Fibroblast of skin of scalp (primary cell): Measurements from ENCODE around the gene RFX1.
"Not testable (repeated sequence)": the region's sequence is repeated elsewhere in the genome, so short reads cannot be mapped to it uniquely, and the experiment has no call there.

ENCODE experiments used
- DNase-seq: peaks from one replicate; pipeline ENCODE4 v3.0.0-alpha.2; 2013

The RFX1 gene

GRCh38 chr19:13932911-13933393, 73.2 kb downstream of the RFX1 start:
- no peak for DNase-seq

GRCh38 chr19:13932149-13932637, 73.9 kb downstream of the RFX1 start:
- no peak for DNase-seq

- no peak for DNase-seq
Measured at GRCh38 chr19:13931391-13932148, 74.5 kb downstream of the RFX1 start.

GRCh38 chr19:13930402-13930801, 75.7 kb downstream of the RFX1 start:
- DNase-seq, result no peak

- DNase-seq, result no peak
Measured at GRCh38 chr19:13929956-13930355, 76.2 kb downstream of the RFX1 start.

- DNase-seq, result no peak
Measured at GRCh38 chr19:13929340-13929739, 76.8 kb downstream of the RFX1 start.

GRCh38 chr19:13926715-13927114, 79.4 kb downstream of the RFX1 start:
- DNase-seq, result no peak

- no peak for DNase-seq
Measured at GRCh38 chr19:13926010-13926409, 80.1 kb downstream of the RFX1 start.

GRCh38 chr19:13923194-13923987, 82.7 kb downstream of the RFX1 start:
- DNase-seq, result no peak

GRCh38 chr19:13922118-13922517, 84.0 kb downstream of the RFX1 start:
- not testable (repeated sequence) for DNase-seq

- peak; percentile 58 for DNase-seq
Measured at GRCh38 chr19:13920940-13921747, 85.0 kb downstream of the RFX1 start.

GRCh38 chr19:13920524-13920923, 85.6 kb downstream of the RFX1 start:
- no peak for DNase-seq

- no peak for DNase-seq
Measured at GRCh38 chr19:13918726-13919411, 87.3 kb downstream of the RFX1 start.

GRCh38 chr19:13917888-13918406, 88.2 kb downstream of the RFX1 start:
- DNase-seq, result no peak

- DNase-seq, result no peak
Measured at GRCh38 chr19:13914777-13915176, 91.3 kb downstream of the RFX1 start.

GRCh38 chr19:13913352-13913751, 92.8 kb downstream of the RFX1 start:
- DNase-seq, result no peak
